GM06990 (cell line): ENCODE data around the gene NUP50.
"Not testable (repeated sequence)": the region's sequence is repeated elsewhere in the genome, so short reads cannot be mapped to it uniquely, and the experiment has no call there.

ENCODE experiments used
- DNase-seq: peaks from one replicate; pipeline ENCODE4 v3.0.0-alpha.2; 2011; ENCODE audit not compliant: insufficient read length; ENCODE audit errors: extremely low read depth
- H3K27me3 ChIP-seq: replicated peaks from 2 replicates; pipeline ENCODE4 v1.6.0; 2011; ENCODE audit warnings: low read length; ENCODE audit not compliant: control insufficient read depth, insufficient read depth
- H3K36me3 ChIP-seq: 2 replicates; pipeline ENCODE4 v1.5.1; 2011; ENCODE audit warnings: low read length; ENCODE audit not compliant: control insufficient read depth, insufficient read depth
- H3K4me3 ChIP-seq: replicated peaks from 2 replicates; pipeline ENCODE4 v1.5.1; 2011; ENCODE audit warnings: low read depth, mild to moderate bottlenecking, control low read depth, low read length
- CTCF ChIP-seq: IDR thresholded peaks from 2 replicates; pipeline ENCODE4 v1.5.1; 2011; ENCODE audit warnings: low read length, control low read depth, mild to moderate bottlenecking, inconsistent platforms; ENCODE audit not compliant: insufficient read depth, poor library complexity, severe bottlenecking

Gene NUP50

GRCh38 chr22:45181766-45182165, 18.0 kb downstream of the NUP50 start:
- Histone ChIP-seq H3K36me3 (peaks cover 21% of the 10 kb centered on the region), H3K27me3 (no peaks in the 10 kb centered on the region), H3K4me3 (no peak overlapping the region)
- no peak for DNase-seq
- TF ChIP-seq CTCF: no peak

GRCh38 chr22:45183974-45184373, 20.2 kb downstream of the NUP50 start:
- Histone ChIP-seq H3K36me3 (peaks cover 18% of the 10 kb centered on the region), H3K27me3 (no peaks in the 10 kb centered on the region), H3K4me3 (no peak overlapping the region)
- no peak for TF ChIP-seq CTCF
- no peak for DNase-seq

GRCh38 chr22:45185718-45186514, 22.2 kb downstream of the NUP50 start:
- peaks cover 9% of the 10 kb centered on the region for H3K36me3 ChIP-seq
- no peak overlapping the region for H3K4me3 ChIP-seq
- TF ChIP-seq CTCF: no peak
- no peak for DNase-seq
- no peaks in the 10 kb centered on the region for H3K27me3 ChIP-seq

GRCh38 chr22:45187891-45188290, 24.2 kb downstream of the NUP50 start:
- no peaks in the 10 kb centered on the region for H3K27me3 ChIP-seq
- TF ChIP-seq CTCF: no peak
- H3K36me3 ChIP-seq: peaks cover 5% of the 10 kb centered on the region
- no peak overlapping the region for H3K4me3 ChIP-seq
- no peak for DNase-seq

- DNase-seq: no peak
- H3K4me3 ChIP-seq: no peak overlapping the region
- no peaks in the 10 kb centered on the region for H3K27me3 ChIP-seq
- peaks cover 3% of the 10 kb centered on the region for H3K36me3 ChIP-seq
- no peak for TF ChIP-seq CTCF
Observed at GRCh38 chr22:45188779-45189178, 25.1 kb downstream of the NUP50 start.

- TF ChIP-seq CTCF: no peak
- Histone ChIP-seq H3K27me3 (no peaks in the 10 kb centered on the region), H3K36me3 (peaks cover 2% of the 10 kb centered on the region), H3K4me3 (no peak overlapping the region)
- DNase-seq: no peak
Observed at GRCh38 chr22:45190202-45190872, 26.6 kb downstream of the NUP50 start.

GRCh38 chr22:45191746-45192145, 28.0 kb downstream of the NUP50 start:
- not testable (repeated sequence) for H3K27me3 ChIP-seq, H3K4me3 ChIP-seq, DNase-seq, H3K36me3 ChIP-seq
